A549 (cell line): ENCODE measurements around the gene MAPK9. TPM values are rescaled to one million over a fixed set of nuclear protein-coding genes. Genes with fewer than 3 reads are reported as not detected.

Experiments used
- ATAC-seq, 2 experiments: fragments of 200-7000 bp in 1 of 2; fragments of >200 bp in 1 of 2; cut with Nextera tagmentation in 1 of 2; cut with Tn5 transposase in 1 of 2; 3 replicates each; pipeline versions ENCODE4 v1.8.0 to v1.9.1; 2018 to 2020; ENCODE audit warnings: mild to moderate bottlenecking in 1 of 2, moderate library complexity in 1 of 2
- CTCF ChIA-PET: fragments of 300-600 bp; sonication (Branson Sonifier 250); formaldehyde crosslinking; extraction: SDS; loops from one replicate; lab custom pipeline; 2021; ENCODE audit warnings: antibody characterized with exemption, inconsistent platforms; lab: Yijun Ruan, JAX
- POLR2A ChIA-PET: fragments of 350-600 bp; formaldehyde crosslinking; extraction: SDS; loops from one replicate; lab custom pipeline; 2021; ENCODE audit warnings: antibody characterized with exemption, inconsistent platforms; lab: Yijun Ruan, JAX
- DNase-seq, 2 experiments: peaks; one replicate each; pipeline versions ENCODE4 v3.0.0 to v3.0.0-alpha.2; 2011 to 2016; ENCODE audit warnings: low read depth in 1 of 2, low spot score in 1 of 2
- FAIRE-seq: peaks from 2 replicates; lab custom pipeline; 2011; peaks lifted over from hg19 to GRCh38; lab: Jason Lieb, UNC
- H3K27ac ChIP-seq, 2 experiments: fragments of >200 bp; sonication (Bioruptor Twin); formaldehyde crosslinking; 3 replicates each; pipeline ENCODE4 v1.5.1; 2016 to 2017
- H3K4me1 ChIP-seq: fragments of >200 bp; sonication (Bioruptor Twin); formaldehyde crosslinking; 3 replicates; pipeline ENCODE4 v1.6.1; 2016
- H3K4me2 ChIP-seq: fragments of >200 bp; sonication (Bioruptor Twin); formaldehyde crosslinking; 3 replicates; pipeline ENCODE4 v1.6.1; 2016
- H3K4me3 ChIP-seq: fragments of >200 bp; sonication (Bioruptor Twin); formaldehyde crosslinking; 3 replicates; pipeline ENCODE4 v1.5.1; 2016
- H3K9me3 ChIP-seq: fragments of >200 bp; sonication (Bioruptor Twin); formaldehyde crosslinking; 3 replicates; pipeline ENCODE4 v1.6.1; 2016
- BHLHE40 ChIP-seq: IDR thresholded peaks from 2 replicates; pipeline ENCODE4 v1.6.1; 2012; ENCODE audit warnings: low read depth, low read length, inconsistent platforms
- CBX2 ChIP-seq: fragments of 200-600 bp; sonication (generic); IDR thresholded peaks from 2 replicates; pipeline ENCODE4 v1.6.1; 2016; ENCODE audit warnings: low read depth, mild to moderate bottlenecking, borderline replicate concordance
- CEBPB ChIP-seq, 2 experiments: fragments of >200 bp in 1 of 2; sonication (Bioruptor Twin) in 1 of 2; formaldehyde crosslinking in 1 of 2; IDR thresholded peaks; 2 replicates each; pipeline ENCODE4 v1.6.1; 2012 to 2016
- EHMT2 ChIP-seq: fragments of 200-600 bp; sonication (generic); IDR thresholded peaks from 2 replicates; pipeline ENCODE4 v1.6.1; 2016; ENCODE audit warnings: antibody characterized with exemption, low read depth, mild to moderate bottlenecking, moderate library complexity
- EP300 ChIP-seq, 2 experiments: fragments of >200 bp; sonication (Bioruptor Twin); formaldehyde crosslinking; IDR thresholded peaks; 2 replicates in 1 of 2; 3 replicates in 1 of 2; pipeline ENCODE4 v1.6.1; 2016 to 2017
- ESRRA ChIP-seq: fragments of 150-350 bp; IDR thresholded peaks from 2 replicates; pipeline ENCODE4 v1.6.1; 2014; ENCODE audit warnings: mild to moderate bottlenecking, low read length, borderline replicate concordance
- KDM5A ChIP-seq: fragments of 200-600 bp; sonication (generic); IDR thresholded peaks from 2 replicates; pipeline ENCODE4 v1.6.1; 2016; ENCODE audit warnings: antibody characterized with exemption, mild to moderate bottlenecking
- NFE2L2 ChIP-seq: fragments of 150-350 bp; conservative IDR thresholded peaks from 2 replicates; pipeline ENCODE4 v1.6.1; 2014; ENCODE audit warnings: low read length
- PHF8 ChIP-seq: fragments of 200-600 bp; sonication (generic); IDR thresholded peaks from 2 replicates; pipeline ENCODE4 v1.6.1; 2016; ENCODE audit warnings: low read depth, mild to moderate bottlenecking, antibody characterized with exemption, moderate library complexity, borderline replicate concordance
- POLR2AphosphoS2 ChIP-seq: conservative IDR thresholded peaks from 2 replicates; pipeline ENCODE4 v1.6.1; 2012; ENCODE audit warnings: low read length, improper control_type of control experiment, inconsistent platforms
- RAD21 ChIP-seq, 2 experiments: fragments of >200 bp in 1 of 2; sonication (Bioruptor Twin) in 1 of 2; formaldehyde crosslinking in 1 of 2; IDR thresholded peaks in 1 of 2; conservative IDR thresholded peaks in 1 of 2; 2 replicates in 1 of 2; 3 replicates in 1 of 2; pipeline ENCODE4 v1.6.1; 2012 to 2018; ENCODE audit warnings: inconsistent platforms in 1 of 2
- RNF2 ChIP-seq: fragments of 200-600 bp; sonication (generic); IDR thresholded peaks from 2 replicates; pipeline ENCODE4 v1.6.1; 2016; ENCODE audit warnings: low read depth, mild to moderate bottlenecking, antibody characterized with exemption, moderate library complexity, borderline replicate concordance
- SMC3 ChIP-seq: fragments of >200 bp; sonication (Bioruptor Twin); formaldehyde crosslinking; IDR thresholded peaks from 3 replicates; pipeline ENCODE4 v1.6.1; 2018; ENCODE audit warnings: inconsistent platforms
- SREBF2 ChIP-seq: fragments of 450-650 bp; IDR thresholded peaks from 2 replicates; pipeline ENCODE4 v1.6.1; 2014; ENCODE audit warnings: mild to moderate bottlenecking, moderate library complexity
- ZSCAN20 ChIP-seq: fragments of 250-450 bp; sonication (Bioruptor Pico); IDR thresholded peaks from 2 replicates; pipeline ENCODE4 v1.8.0; 2022; ENCODE audit warnings: mild to moderate bottlenecking, moderate library complexity
- WGBS: methylation state at CpG from one replicate; pipeline ENCODE4 v1.1.6; 2017; ENCODE audit errors: missing lambda C conversion rate; 5-methylcytosine and 5-hydroxymethylcytosine counted together
- polyA plus RNA-seq, 4 experiments: library from polyadenylated mRNA; depleted of rRNA in 3 of 4; stranded (reverse); fragments of >200 nt; fragmentation: RNase III in 1 of 4; extraction: RNeasy Plus Mini Kit Qiagen cat#74134 plus additional on column Dnase treatment in 1 of 4; gene quantifications; 2 replicates in 3 of 4; 3 replicates in 1 of 4; pipeline ENCODE4 v1.2.3, GENCODE V29; 2011 to 2017
- TF ChIP-seq, protein P1 (sequence below): fragments of 450-650 bp; IDR thresholded peaks from 2 replicates; pipeline ENCODE4 v1.6.1; 2014; ENCODE audit warnings: antibody characterized with exemption
- TF ChIP-seq, protein P2 (sequence below): fragments of 200-600 bp; sonication (generic); IDR thresholded peaks from 2 replicates; pipeline ENCODE4 v1.6.1; 2016; ENCODE audit warnings: antibody characterized with exemption, mild to moderate bottlenecking, moderate library complexity
- TF ChIP-seq, protein P3 (sequence below): fragments of 150-350 bp; IDR thresholded peaks from 2 replicates; pipeline ENCODE4 v1.6.1; 2014; ENCODE audit warnings: low read depth, mild to moderate bottlenecking, low read length
- TF ChIP-seq, protein P4 (sequence below): fragments of 250-450 bp; sonication (Bioruptor Pico); IDR thresholded peaks from 2 replicates; pipeline ENCODE4 v1.5.0; 2021; ENCODE audit warnings: mild to moderate bottlenecking, moderate library complexity, borderline replicate concordance
- TF ChIP-seq, protein P5 (sequence below): fragments of 250-450 bp; sonication (Bioruptor Pico); IDR thresholded peaks from 2 replicates; pipeline ENCODE4 v1.5.0; 2020; ENCODE audit warnings: low read depth, mild to moderate bottlenecking, moderate library complexity

Gene MAPK9
- polyA plus RNA-seq, 2 of the 4 experiments (the other 2 are of a cell fraction), result 36.6 to 66.9 TPM

DNA sequence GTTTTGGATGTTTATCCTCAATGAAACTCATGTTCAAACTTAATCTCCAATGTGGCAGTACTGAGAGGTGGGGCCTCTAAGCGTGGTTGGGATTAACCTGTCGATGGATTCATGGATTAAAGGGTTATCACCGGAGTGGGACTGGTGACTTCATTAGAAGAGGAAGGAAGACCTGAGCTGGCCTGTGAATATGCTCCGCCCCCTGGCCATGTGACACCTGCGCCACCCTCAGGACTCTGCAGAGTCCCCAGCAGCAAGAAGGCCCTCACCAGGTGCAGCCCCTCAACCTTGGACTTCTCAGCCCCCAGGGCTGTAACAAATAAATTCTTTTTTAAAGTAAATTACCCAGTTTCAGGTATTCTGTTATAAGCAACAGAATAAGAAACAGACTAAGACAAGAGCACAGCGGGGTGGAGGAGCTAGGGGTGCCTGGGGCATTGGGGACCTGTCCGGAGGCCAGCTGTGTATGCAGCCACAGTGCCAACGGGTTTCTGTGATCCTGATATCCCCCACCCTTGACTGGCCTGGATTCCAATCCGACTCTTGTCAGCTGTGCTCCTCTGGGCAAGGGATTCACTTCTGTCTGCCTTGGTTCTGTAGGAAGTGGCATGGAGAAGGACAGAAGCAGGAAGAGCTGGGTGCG lies 3.2 kb upstream of the MAPK9 start:
- H3K4me1 ChIP-seq, result peaks cover 18% of the 10 kb centered on the region
- POLR2A ChIA-PET, result interaction anchor here (0.7 kb wide), 1 partner anchor 57 kb away, joined by 3 read pairs; no protein-coding TSS in a partner anchor
- H3K9me3 ChIP-seq, result no peaks in the 10 kb centered on the region
- DNase-seq, result no peak
- no peak overlapping the region for H3K4me3 ChIP-seq
- no peak for FAIRE-seq
- H3K4me2 ChIP-seq, result no peak overlapping the region
- CTCF ChIA-PET, result interaction anchor here (1.0 to 10.6 kb wide), 18 partner anchors 11 to 376 kb away, joined by 3 to 344 read pairs (median 9); no protein-coding TSS in a partner anchor
- WGBS, result 86% methylated on average over 10 of the region's 10 CpGs
- no peak for ATAC-seq
- no peak for TF ChIP-seq ESRRA
- no peak for TF ChIP-seq SREBF2
- TF ChIP-seq, protein P1, sequence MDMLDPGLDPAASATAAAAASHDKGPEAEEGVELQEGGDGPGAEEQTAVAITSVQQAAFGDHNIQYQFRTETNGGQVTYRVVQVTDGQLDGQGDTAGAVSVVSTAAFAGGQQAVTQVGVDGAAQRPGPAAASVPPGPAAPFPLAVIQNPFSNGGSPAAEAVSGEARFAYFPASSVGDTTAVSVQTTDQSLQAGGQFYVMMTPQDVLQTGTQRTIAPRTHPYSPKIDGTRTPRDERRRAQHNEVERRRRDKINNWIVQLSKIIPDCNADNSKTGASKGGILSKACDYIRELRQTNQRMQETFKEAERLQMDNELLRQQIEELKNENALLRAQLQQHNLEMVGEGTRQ, result no peak
- no peak for TF ChIP-seq BHLHE40
- no peak for TF ChIP-seq CBX2
- TF ChIP-seq RAD21 (conservative IDR thresholded peaks at IDR 0.05 in 1 of 2, IDR thresholded peaks at IDR 0.05 in 1 of 2), result no peak
- no peak for TF ChIP-seq RNF2
- no peak for TF ChIP-seq SMC3
- no peak for TF ChIP-seq EP300 (IDR thresholded peaks at IDR 0.05)
- TF ChIP-seq, protein P2, sequence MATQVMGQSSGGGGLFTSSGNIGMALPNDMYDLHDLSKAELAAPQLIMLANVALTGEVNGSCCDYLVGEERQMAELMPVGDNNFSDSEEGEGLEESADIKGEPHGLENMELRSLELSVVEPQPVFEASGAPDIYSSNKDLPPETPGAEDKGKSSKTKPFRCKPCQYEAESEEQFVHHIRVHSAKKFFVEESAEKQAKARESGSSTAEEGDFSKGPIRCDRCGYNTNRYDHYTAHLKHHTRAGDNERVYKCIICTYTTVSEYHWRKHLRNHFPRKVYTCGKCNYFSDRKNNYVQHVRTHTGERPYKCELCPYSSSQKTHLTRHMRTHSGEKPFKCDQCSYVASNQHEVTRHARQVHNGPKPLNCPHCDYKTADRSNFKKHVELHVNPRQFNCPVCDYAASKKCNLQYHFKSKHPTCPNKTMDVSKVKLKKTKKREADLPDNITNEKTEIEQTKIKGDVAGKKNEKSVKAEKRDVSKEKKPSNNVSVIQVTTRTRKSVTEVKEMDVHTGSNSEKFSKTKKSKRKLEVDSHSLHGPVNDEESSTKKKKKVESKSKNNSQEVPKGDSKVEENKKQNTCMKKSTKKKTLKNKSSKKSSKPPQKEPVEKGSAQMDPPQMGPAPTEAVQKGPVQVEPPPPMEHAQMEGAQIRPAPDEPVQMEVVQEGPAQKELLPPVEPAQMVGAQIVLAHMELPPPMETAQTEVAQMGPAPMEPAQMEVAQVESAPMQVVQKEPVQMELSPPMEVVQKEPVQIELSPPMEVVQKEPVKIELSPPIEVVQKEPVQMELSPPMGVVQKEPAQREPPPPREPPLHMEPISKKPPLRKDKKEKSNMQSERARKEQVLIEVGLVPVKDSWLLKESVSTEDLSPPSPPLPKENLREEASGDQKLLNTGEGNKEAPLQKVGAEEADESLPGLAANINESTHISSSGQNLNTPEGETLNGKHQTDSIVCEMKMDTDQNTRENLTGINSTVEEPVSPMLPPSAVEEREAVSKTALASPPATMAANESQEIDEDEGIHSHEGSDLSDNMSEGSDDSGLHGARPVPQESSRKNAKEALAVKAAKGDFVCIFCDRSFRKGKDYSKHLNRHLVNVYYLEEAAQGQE, result no peak
- no peak for TF ChIP-seq PHF8
- no peak for TF ChIP-seq KDM5A
- no peak for TF ChIP-seq CEBPB (IDR thresholded peaks at IDR 0.05)
- TF ChIP-seq NFE2L2, result no peak
- TF ChIP-seq POLR2AphosphoS2, result no peak
- TF ChIP-seq, protein P3, sequence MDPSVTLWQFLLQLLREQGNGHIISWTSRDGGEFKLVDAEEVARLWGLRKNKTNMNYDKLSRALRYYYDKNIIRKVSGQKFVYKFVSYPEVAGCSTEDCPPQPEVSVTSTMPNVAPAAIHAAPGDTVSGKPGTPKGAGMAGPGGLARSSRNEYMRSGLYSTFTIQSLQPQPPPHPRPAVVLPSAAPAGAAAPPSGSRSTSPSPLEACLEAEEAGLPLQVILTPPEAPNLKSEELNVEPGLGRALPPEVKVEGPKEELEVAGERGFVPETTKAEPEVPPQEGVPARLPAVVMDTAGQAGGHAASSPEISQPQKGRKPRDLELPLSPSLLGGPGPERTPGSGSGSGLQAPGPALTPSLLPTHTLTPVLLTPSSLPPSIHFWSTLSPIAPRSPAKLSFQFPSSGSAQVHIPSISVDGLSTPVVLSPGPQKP, result no peak
- no peak for TF ChIP-seq EHMT2
- TF ChIP-seq, protein P4, sequence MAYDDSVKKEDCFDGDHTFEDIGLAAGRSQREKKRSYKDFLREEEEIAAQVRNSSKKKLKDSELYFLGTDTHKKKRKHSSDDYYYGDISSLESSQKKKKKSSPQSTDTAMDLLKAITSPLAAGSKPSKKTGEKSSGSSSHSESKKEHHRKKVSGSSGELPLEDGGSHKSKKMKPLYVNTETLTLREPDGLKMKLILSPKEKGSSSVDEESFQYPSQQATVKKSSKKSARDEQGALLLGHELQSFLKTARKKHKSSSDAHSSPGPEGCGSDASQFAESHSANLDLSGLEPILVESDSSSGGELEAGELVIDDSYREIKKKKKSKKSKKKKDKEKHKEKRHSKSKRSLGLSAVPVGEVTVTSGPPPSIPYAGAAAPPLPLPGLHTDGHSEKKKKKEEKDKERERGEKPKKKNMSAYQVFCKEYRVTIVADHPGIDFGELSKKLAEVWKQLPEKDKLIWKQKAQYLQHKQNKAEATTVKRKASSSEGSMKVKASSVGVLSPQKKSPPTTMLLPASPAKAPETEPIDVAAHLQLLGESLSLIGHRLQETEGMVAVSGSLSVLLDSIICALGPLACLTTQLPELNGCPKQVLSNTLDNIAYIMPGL (CRISPR knock-in tag), result no peak
- TF ChIP-seq, protein P5, sequence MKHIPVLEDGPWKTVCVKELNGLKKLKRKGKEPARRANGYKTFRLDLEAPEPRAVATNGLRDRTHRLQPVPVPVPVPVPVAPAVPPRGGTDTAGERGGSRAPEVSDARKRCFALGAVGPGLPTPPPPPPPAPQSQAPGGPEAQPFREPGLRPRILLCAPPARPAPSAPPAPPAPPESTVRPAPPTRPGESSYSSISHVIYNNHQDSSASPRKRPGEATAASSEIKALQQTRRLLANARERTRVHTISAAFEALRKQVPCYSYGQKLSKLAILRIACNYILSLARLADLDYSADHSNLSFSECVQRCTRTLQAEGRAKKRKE, result no peak
- TF ChIP-seq ZSCAN20, result no peak
- H3K27ac ChIP-seq, result no peak overlapping the region
